Epithelial cell of proximal tubule (primary cell): ENCODE data around the gene ZNF638. TPM values are rescaled to one million over a fixed set of nuclear protein-coding genes. Genes with fewer than 3 reads are reported as not detected.

Source experiments
- DNase-seq: peaks from one replicate; pipeline ENCODE4 v3.0.0-alpha.2; 2011; ENCODE audit warnings: low read depth
- H3K4me3 ChIP-seq: 2 replicates; pipeline ENCODE4 v1.5.1; 2011; ENCODE audit warnings: low read depth, mild to moderate bottlenecking, low read length
- CTCF ChIP-seq: conservative IDR thresholded peaks from 2 replicates; pipeline ENCODE4 v1.5.1; 2012; ENCODE audit warnings: low read depth, mild to moderate bottlenecking, low read length
- total RNA-seq: library from RNA; depleted of rRNA; stranded (reverse); fragments of >200 nt; gene quantifications from 2 replicates; pipeline ENCODE4 v1.2.3, GENCODE V29; 2015

Gene ZNF638
- total RNA-seq, result 67.7 and 69.0 TPM in 2 replicates

GRCh38 chr2:71331581-71332434 lies at the start of gene ZNF638:
ZNF638 (plus strand) TSS chr2:71331782; CDS start chr2:71348955, 17,173 bp downstream.
- peak; percentile 53 for TF ChIP-seq CTCF
- peak within 1 kb of the TSS; percentile 96 for H3K4me3 ChIP-seq
- peak; percentile 27 for DNase-seq

- no peak overlapping the region for H3K4me3 ChIP-seq
- DNase-seq, result no peak
- no peak for TF ChIP-seq CTCF
These were observed 49.6 kb upstream of the ZNF638 start for GRCh38 chr2:71281950-71282349.

- no peak for DNase-seq
- TF ChIP-seq CTCF, result peak; percentile 35
- no peak overlapping the region for H3K4me3 ChIP-seq
These were observed 49.1 kb upstream of the ZNF638 start for GRCh38 chr2:71282493-71282892.

GRCh38 chr2:71283131-71283530 lies 48.5 kb upstream of the ZNF638 start:
- no peak for TF ChIP-seq CTCF
- no peak overlapping the region for H3K4me3 ChIP-seq
- DNase-seq, result no peak

GRCh38 chr2:71285706-71286105 lies 45.9 kb upstream of the ZNF638 start:
- DNase-seq, result no peak
- TF ChIP-seq CTCF, result no peak
- no peak overlapping the region for H3K4me3 ChIP-seq

GRCh38 chr2:71291398-71291797 lies 40.2 kb upstream of the ZNF638 start:
- no peak for TF ChIP-seq CTCF
- H3K4me3 ChIP-seq, result no peak overlapping the region
- no peak for DNase-seq

- no peak for DNase-seq
- H3K4me3 ChIP-seq, result no peak overlapping the region
- TF ChIP-seq CTCF, result no peak
These were observed 39.4 kb upstream of the ZNF638 start for GRCh38 chr2:71292159-71292558.
